22Rv1 (cell line): Measurements from ENCODE around the gene KLK8.
"Not testable (repeated sequence)": the region's sequence is repeated elsewhere in the genome, so short reads cannot be mapped to it uniquely, and the experiment has no call there.

ENCODE experiments used
- H3K27ac ChIP-seq: fragments of 450-650 bp; 2 replicates; pipeline ENCODE4 v1.5.1; 2017
- CTCF ChIP-seq: fragments of 450-650 bp; IDR thresholded peaks from 2 replicates; pipeline ENCODE4 v1.5.1; 2017; ENCODE audit warnings: mild to moderate bottlenecking
- ZFX ChIP-seq: fragments of 450-650 bp; IDR thresholded peaks from 2 replicates; pipeline ENCODE4 v1.6.1; 2017; ENCODE audit warnings: antibody characterized with exemption, borderline replicate concordance

KLK8 gene

GRCh38 chr19:51000981-51001380, 423 bp downstream of the KLK8 start:
- no peak overlapping the region for H3K27ac ChIP-seq
- TF ChIP-seq ZFX (no peak), CTCF (no peak)

DNA sequence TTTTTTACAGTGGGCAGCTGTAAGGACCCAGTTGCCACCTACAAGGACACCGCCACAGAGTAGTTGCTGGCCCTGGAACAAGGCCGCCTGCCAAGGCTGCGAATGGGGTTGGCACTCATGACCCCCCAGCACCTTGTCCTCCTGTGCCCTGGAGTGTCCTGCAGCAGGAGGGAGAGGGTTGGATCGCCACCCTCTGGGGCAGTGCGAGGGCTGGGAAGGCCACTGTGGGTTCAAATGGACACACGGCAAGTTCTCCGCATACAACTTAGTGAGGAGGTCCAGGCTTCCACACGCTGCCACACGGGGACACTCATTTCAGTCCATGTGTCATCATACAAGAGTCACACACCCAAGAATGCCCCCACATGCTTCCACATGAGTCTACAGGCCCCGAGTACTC, 978 bp downstream of the KLK8 start:
- H3K27ac ChIP-seq: no peak overlapping the region
- TF ChIP-seq ZFX (no peak), CTCF (no peak)

DNA sequence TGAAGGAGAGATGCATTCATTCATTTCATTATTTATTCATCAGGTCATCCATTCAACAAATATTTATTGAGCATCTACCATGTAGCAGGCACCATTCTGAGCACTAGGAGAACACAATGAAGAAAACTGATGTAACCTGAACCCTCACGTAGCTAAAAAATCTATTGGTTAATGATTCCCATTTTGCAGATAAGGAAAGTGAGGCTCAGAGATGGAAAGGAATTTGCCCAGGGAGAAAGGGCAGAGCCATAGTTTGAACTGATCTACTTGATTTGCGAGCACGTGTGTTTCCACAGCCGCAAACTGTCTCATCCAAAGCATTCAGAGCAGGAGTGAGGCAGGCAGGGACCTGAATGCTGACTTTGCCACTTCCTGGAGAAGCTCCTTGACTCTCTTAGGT, 2.7 kb downstream of the KLK8 start:
- no peak overlapping the region for H3K27ac ChIP-seq
- TF ChIP-seq CTCF (no peak), ZFX (no peak)

- TF ChIP-seq ZFX (no peak), CTCF (no peak)
- H3K27ac ChIP-seq: no peak overlapping the region
Observed at GRCh38 chr19:50998061-50998460, 3.3 kb downstream of the KLK8 start.

DNA sequence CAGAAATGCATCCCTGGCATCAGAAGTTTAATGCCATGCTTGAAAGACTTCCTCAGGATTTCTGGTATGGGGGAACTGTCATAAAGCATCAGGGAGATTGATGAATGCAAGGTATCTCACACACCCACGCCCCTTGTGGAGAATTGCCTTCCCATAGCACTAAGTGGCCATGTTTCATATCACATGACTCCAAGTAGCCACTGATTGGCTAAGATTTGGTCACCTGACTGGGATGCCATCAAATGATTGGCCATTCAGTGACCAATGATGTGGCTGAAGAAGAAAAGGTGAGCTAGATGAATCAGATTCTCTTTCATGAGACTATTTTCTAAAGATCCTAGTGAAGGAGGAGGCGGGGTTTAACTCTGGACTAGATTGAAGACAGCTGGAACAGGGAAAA, 7.3 kb downstream of the KLK8 start:
- no peak for TF ChIP-seq ZFX
- TF ChIP-seq CTCF: no peak
- H3K27ac ChIP-seq: no peak overlapping the region

- H3K27ac ChIP-seq: no peak overlapping the region
Observed at GRCh38 chr19:50992666-50993035, 8.8 kb downstream of the KLK8 start.

DNA sequence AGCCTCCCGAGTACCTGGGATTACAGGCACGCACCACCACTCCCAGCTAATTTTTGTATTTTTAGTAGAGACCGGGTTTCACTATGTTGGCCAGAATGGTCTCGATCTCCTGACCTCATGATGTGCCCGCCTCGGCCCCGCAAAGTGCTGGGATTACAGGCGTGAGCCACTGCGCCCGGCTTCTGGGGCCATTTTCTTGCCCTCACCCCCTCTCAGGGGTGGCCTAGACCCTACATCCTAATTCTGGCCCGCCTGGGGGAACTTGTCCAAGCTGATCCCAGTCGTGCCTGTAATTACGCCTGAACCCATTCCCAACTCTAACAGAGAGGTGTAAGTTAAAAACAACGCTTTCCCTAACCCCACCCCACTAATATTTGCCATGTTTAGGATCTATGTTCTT, 17.0 kb downstream of the KLK8 start:
- H3K27ac ChIP-seq: not testable (repeated sequence)

More at GRCh38 chr19:50992666-50993035, 8.8 kb downstream of the KLK8 start:
- TF ChIP-seq ZFX (no peak), CTCF (no peak)

DNA sequence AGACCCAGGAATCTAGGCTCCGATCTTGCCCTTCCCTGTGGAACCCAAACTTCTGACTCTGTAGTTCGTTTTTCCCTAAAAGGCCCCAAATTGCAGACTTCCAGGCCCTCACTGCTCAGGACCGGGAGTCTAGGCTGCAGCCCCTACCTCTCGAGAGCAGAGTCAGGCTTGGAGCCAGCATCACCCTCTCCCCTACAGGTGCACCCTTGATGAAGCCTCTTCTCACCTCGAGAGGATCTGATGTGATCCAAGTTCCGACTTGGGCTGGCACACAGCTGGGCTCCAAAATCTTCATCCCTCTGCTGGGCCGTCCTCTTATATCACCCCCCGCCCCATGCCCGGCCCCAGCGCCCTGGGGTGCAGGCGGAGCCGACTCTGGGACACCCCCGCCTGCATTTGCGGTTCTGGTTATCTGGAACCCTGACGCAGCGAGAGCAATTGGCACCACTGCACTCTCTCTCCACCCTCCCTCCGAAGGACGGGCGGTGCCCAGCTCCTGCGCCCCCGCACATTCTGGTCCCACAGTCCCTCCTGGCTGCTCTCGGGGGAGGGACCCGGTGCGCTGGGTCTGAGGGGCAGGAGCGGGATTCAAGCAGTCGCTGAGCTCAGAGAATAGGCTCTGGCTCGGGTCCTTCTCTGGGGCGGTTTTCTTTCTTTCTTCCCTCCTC, 17.6 kb downstream of the KLK8 start, which contains the start of gene KLK7:
Gene KLK7, minus strand, starts transcription at position 293 of the 668 bp plus-strand sequence. CDS start 1,518 bp downstream, outside the sequence.
- TF ChIP-seq ZFX (no peak), CTCF (no peak)
- H3K27ac ChIP-seq: no peak within 1 kb of the TSS
